Transverse colon (tissue), 4 donors: ENCODE measurements around the gene CD300LG.

Experiments
- CTCF ChIP-seq, 5 experiments: fragments of 200-600 bp in 3 of 5; fragments of 450-650 bp in 2 of 5; sonication (generic) in 3 of 5; IDR thresholded peaks; 1 replicate in 2 of 5; 2 replicates in 3 of 5; pipeline ENCODE4 v1.5.1; 2016 to 2017; ENCODE audit warnings: antibody characterized with exemption in 5 of 5, inconsistent platforms in 3 of 5, mild to moderate bottlenecking in 2 of 5, moderate library complexity in 1 of 5
- EP300 ChIP-seq: sonication (generic); formaldehyde crosslinking; IDR thresholded peaks from one replicate; pipeline ENCODE4 v1.6.1; 2017; ENCODE audit warnings: antibody characterized with exemption, low read depth
- POLR2A ChIP-seq: fragments of 450-650 bp; IDR thresholded peaks from one replicate; pipeline ENCODE4 v1.6.1; 2016; ENCODE audit warnings: antibody characterized with exemption, mild to moderate bottlenecking, moderate library complexity
- POLR2AphosphoS5 ChIP-seq, 3 donors: sonication (generic); formaldehyde crosslinking; IDR thresholded peaks; one replicate each; pipeline ENCODE4 v1.6.1; 2016; ENCODE audit warnings: antibody characterized with exemption in 3 of 3

GRCh38 chr17:43900183-43900857, 53.3 kb downstream of the CD300LG start:
- TF ChIP-seq CTCF (IDR thresholded peaks at IDR 0.05) (no peak), POLR2A (no peak), POLR2AphosphoS5 (IDR thresholded peaks at IDR 0.05) (no peak), EP300 (no peak)
